Activated gamma-delta T cell treated with Interleukin-2 at 50 U/mL for 16 hours (primary cell): ENCODE results near the gene MGLL.
A peak's percentile ranks its signal among the peaks of the same experiment; 100 is the strongest.

ENCODE experiments used
- DNase-seq: peaks from one replicate; pipeline ENCODE4 v3.0.0-alpha.2; 2020

Gene MGLL

GRCh38 chr3:127809611-127810010, 12.7 kb downstream of the MGLL start:
- DNase-seq = no peak

- DNase-seq = no peak
These were observed 13.1 kb downstream of the MGLL start for GRCh38 chr3:127809211-127809610.

- DNase-seq = no peak
These were observed 14.1 kb downstream of the MGLL start for GRCh38 chr3:127808197-127808596.

GRCh38 chr3:127805026-127805753, 17.1 kb downstream of the MGLL start:
- DNase-seq = no peak

DNA sequence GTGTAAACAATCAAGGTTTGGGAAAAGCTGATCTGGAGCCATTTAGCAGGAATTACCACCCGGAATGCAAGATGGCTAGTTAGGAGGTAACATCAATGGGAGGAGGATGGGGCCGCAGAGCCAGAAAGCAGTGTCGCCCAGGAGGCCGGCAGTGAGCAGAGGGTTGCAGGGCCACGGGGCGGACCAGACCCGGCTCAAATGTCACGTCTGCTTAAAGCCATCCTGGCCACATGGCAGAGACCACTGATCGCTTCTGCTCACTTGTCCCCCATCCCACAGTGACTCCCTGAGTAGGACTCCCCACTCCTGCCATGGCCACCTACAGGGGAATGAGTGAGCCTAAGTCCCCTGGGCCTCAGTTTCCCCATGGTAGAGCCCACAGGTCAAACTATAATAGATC, 18.2 kb downstream of the MGLL start:
- no peak for DNase-seq

- no peak for DNase-seq
These were observed 18.7 kb downstream of the MGLL start for GRCh38 chr3:127803619-127804018.

- DNase-seq = no peak
These were observed 19.7 kb downstream of the MGLL start for GRCh38 chr3:127802606-127803005.

DNA sequence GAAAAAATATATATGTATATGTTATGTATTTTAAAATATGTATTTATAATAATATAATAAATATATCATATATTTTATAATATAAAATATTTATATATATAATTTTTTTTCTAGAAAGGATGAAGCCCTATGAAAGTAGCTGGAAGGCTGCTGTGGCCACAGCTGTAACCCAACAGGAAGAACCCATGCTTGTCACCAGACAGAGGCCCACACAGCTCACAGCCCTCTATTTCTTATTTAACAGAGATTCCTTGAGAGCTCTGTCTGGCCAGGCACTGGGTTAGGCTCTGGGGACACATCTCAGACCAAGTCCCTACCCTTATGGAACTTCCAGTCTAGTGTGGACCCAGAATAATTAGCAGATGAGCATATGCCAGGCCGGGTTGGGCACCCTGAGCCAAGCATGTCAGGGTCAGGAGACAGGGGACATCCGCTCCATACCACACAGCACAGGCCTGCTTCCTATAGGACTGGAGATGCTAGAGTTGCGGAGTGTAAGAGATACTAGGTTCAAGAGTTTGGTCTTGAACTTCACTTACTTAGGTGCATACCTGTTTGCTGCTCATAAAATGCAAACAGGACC, 20.5 kb downstream of the MGLL start:
- no peak for DNase-seq

DNA sequence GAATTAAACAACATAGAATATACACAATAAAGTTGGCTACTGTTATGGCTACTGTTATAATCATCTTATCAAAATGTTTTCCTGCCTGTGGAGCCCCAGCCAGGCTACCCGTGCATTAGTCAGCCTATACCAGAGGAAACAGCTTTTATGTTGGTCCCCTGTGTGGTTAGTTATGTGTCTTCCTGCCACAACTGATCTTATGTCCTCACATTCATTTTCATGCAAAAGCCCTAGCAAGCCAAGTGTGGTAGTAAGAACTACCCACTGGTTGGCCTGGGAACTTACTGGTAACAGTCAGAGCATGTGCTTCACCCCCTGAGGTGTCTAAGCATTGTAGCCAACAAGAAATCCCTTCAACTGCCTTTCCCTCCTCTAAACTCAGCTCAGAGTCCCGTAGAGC, 21.8 kb downstream of the MGLL start:
- DNase-seq = peak; percentile 16

GRCh38 chr3:127799476-127800222, 22.7 kb downstream of the MGLL start:
- no peak for DNase-seq

DNA sequence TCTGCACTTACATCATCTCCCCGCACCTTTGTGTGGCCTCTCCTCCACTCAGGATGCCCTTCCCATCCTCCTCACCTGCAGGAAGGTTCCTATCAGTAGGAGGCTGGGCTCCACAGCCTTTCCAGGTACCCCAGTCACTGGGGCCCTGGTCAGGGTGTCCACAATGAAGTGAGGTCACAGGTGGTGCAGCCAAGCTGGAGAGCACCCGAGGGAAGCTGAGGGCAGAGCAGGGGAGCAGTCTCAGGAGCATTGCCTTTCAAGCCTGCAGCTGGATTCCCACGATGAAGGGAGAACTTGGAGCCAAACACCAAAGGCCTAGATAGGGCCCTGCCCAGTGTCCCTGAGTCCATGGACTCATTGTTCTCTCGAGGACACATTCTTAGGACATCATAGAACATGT, 23.6 kb downstream of the MGLL start:
- no peak for DNase-seq

GRCh38 chr3:127796831-127797150, 25.5 kb downstream of the MGLL start:
- no peak for DNase-seq

DNA sequence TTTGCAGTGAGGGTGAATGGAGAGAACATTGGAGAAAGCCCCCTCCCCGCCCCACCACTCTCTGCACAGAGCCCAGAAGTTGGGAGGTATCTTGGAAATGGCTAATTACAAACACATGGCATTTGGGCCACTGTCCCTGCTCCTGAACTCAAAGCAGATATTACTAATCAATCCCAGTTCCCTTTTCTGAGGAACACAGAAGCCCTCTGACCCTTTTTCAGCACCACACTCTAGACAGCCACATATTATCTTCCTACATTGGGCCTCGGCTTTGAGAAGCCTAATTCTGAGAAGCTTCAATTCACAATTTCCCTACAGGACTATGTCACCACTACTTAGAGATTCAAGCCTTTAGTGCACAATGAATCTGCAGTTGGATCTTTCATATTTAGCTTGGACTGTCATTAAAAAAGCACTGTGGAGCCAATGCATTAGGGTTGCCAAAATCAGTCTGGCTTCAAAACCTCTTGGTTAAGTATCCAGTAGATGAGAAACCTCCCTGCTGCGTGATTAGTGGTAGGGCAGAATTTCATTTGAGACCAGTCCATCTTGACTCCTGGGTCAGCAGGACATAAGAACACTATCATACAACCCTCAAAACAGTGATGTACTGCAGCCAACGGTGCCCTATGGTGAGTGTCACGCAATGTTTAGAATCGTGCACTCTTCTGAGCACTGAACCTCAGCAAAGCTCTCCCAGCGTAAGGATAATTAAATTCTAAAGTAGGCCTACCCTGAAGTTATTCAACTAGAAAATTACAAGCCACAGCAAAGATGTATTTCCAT, 26.1 kb downstream of the MGLL start:
- DNase-seq = no peak

DNA sequence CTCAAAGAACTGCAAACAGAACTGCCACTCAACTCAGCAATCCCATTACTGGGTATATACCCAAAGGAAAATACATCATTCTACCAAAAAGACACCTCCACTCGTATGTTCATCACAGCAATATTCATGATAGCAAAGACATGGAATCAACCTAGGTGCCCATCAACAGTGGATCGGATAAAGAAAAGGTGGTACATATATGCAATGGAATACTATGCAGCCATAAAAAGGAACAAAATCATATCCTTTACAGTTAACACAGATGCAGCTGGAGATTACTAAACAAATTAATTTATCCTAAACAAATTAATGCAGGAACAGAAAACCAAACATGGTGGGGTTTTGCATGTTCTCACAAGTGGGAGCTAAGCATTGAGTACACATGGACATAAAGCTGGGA, 27.3 kb downstream of the MGLL start:
- no peak for DNase-seq

- no peak for DNase-seq
These were observed 27.9 kb downstream of the MGLL start for GRCh38 chr3:127794402-127794801.

DNA sequence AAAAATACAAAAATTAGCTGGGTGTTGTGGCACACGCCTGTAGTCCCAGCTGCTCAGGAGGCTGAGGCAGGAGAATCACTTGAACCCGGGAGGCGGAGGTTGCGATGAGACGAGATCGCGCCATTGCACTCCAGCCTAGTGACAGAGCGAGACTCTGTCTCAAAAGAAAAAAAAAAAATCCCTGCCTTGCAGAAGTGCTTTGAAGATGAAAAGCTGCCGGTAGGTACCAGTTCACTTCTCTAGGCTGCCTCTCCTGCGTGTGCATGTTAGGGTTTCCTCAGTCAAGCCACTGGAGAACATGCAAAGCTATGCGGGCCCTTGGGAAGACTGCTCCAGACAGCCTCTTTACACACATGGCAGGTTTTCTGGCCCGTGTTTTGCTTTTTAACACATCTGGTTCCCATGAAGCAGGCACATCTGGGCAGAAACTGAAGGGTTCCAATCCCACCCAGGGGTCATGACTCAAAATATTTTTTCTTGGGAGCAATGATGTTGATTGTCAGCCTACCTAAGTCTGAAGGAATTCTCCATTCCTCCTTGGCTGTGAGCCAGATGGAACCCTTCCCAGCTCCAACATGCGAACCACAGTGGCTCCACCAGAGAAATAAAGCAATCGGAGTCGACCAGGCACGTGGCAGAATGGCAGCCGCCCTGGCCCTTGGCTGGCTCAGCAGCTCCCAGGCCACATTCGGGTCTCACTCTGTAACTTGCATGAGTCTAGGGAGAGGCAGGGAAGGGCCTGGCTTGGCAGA, 29.6 kb downstream of the MGLL start:
- no peak for DNase-seq

GRCh38 chr3:127791221-127791913, 30.9 kb downstream of the MGLL start:
- DNase-seq = peak; percentile 28

DNA sequence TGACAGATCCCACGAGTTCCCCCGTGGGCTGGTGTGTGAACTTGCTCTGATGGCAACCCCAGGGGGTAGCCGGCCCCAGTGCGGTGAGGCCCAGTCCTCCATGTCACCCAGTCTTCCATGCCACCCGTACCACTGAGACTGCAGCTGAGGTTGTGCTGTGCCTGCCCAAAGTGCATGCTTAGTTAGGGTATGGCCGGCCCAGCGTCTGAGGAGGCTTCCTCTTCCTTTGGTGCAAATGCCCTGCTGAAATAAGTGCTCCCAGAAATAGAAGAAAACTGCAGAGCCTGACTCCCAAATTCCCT, 31.5 kb downstream of the MGLL start:
- no peak for DNase-seq

GRCh38 chr3:127789990-127790881, 32.1 kb downstream of the MGLL start:
- no peak for DNase-seq

DNA sequence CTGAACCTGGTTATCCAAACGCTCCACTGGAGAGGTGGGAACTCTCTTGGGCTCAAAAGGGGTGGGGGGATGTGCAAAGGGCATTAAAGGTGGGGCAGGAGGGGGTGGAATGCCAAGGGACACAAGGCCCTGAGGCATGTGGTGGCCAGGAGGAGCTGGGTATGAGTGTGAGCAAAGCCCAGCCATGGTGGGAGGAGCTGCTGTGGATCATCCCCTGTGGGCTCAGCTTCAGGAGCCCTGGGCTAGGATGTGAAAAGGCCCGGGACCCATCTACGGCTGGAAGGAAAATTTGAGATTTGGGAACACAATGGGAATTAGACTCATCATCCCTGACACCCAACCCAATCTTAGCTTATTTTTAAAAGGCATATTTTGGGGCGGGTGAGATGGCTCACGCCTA, 33.3 kb downstream of the MGLL start:
- DNase-seq = no peak

DNA sequence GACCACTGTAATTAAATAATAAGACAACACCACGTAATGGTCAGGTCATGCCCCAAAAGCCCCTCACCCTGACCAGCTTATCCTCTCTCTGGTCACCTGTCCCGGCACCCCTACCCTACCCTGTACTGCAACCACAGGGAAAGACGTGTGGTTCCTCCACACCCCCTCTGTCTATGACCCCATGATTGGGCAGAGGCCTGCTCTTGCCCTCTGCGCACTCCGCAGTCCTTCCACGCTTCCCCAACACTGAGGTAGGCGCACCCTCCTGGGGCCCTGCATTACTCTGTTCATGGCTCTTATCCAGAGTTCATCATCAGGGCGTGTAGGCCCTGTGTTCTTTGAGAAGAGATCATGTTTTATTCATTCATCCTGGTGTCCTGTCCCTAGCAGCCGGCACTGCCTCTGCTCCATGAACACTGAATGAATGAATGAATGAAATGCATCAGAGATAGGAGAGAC, 33.8 kb downstream of the MGLL start:
- no peak for DNase-seq
